Chondrocyte (in vitro differentiated cells): ENCODE data around the gene DUSP9. TPM values are rescaled to one million over a fixed set of nuclear protein-coding genes. Genes with fewer than 3 reads are reported as not detected.

Experiments
- DNase-seq: peaks from one replicate; pipeline ENCODE4 v3.0.0; 2021; ENCODE audit warnings: mixed read lengths, low spot score
- H3K27ac Mint-ChIP-seq: one replicate; pipeline ENCODE4 v1.8.0; 2021; ENCODE audit warnings: mild to moderate bottlenecking, moderate library complexity, mixed read lengths; ENCODE audit not compliant: unreplicated experiment
- H3K27me3 Mint-ChIP-seq: 2 replicates; pipeline ENCODE4 v1.8.0; 2021; ENCODE audit warnings: low read depth, mixed read lengths
- H3K36me3 Mint-ChIP-seq: 2 replicates; pipeline ENCODE4 v1.8.0; 2021; ENCODE audit warnings: low read depth, mixed read lengths
- H3K4me1 Mint-ChIP-seq: 2 replicates; pipeline ENCODE4 v1.8.0; 2021; ENCODE audit warnings: low read depth, mild to moderate bottlenecking, mixed read lengths
- H3K4me3 Mint-ChIP-seq: one replicate; pipeline ENCODE4 v1.8.0; 2021; ENCODE audit warnings: mild to moderate bottlenecking, moderate library complexity, mixed read lengths; ENCODE audit not compliant: unreplicated experiment
- H3K9me3 Mint-ChIP-seq: 2 replicates; pipeline ENCODE4 v1.8.0; 2021; ENCODE audit warnings: low read depth, mixed read lengths
- CTCF ChIP-seq: fragments of 200-600 bp; sonication (generic); IDR thresholded peaks from 2 replicates; pipeline ENCODE4 v1.5.0; 2021; ENCODE audit warnings: antibody characterized with exemption, mild to moderate bottlenecking, moderate library complexity
- total RNA-seq: library from RNA; stranded (reverse); gene quantifications from 3 replicates; pipeline ENCODE4 v1.2.1, GENCODE V29; 2021

Gene DUSP9
- total RNA-seq, 1 donor from 2014 or later, result not detected

GRCh38 chrX:153611298-153612095, 35.5 kb upstream of the DUSP9 start:
- H3K4me3 Mint-ChIP-seq, result no peak overlapping the region
- H3K9me3 Mint-ChIP-seq, result peaks cover 16% of the 10 kb centered on the region
- no peak for TF ChIP-seq CTCF
- H3K27ac Mint-ChIP-seq, result no peak overlapping the region
- H3K27me3 Mint-ChIP-seq, result peaks cover 14% of the 10 kb centered on the region
- H3K36me3 Mint-ChIP-seq, result no peaks in the 10 kb centered on the region
- peaks cover 7% of the 10 kb centered on the region for H3K4me1 Mint-ChIP-seq
- DNase-seq, result peak; percentile 51

DNA sequence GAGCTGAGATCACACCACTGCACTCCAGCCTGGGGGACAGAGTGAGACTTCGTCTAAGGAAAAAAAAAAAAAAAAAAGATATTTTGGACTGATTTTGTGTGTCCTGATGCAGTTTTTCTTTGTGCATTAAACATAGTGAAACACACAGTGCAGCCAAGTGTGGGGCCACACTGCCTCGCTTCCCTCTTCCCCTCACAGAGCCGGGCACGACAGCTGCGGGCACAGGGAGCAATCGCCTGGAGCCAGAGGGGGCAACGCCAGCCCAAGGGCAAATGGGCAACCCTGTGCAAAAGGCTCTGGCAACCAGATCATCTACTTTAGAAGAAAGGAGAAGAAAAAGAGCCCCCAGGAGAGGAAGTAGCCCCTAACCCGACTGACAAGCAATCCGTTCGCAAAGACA, 34.6 kb upstream of the DUSP9 start:
- no peak overlapping the region for H3K27ac Mint-ChIP-seq
- peaks cover 17% of the 10 kb centered on the region for H3K27me3 Mint-ChIP-seq
- DNase-seq, result peak; percentile 69
- H3K4me3 Mint-ChIP-seq, result no peak overlapping the region
- TF ChIP-seq CTCF, result no peak
- peaks cover 7% of the 10 kb centered on the region for H3K4me1 Mint-ChIP-seq
- H3K36me3 Mint-ChIP-seq, result no peaks in the 10 kb centered on the region
- peaks cover 10% of the 10 kb centered on the region for H3K9me3 Mint-ChIP-seq

DNA sequence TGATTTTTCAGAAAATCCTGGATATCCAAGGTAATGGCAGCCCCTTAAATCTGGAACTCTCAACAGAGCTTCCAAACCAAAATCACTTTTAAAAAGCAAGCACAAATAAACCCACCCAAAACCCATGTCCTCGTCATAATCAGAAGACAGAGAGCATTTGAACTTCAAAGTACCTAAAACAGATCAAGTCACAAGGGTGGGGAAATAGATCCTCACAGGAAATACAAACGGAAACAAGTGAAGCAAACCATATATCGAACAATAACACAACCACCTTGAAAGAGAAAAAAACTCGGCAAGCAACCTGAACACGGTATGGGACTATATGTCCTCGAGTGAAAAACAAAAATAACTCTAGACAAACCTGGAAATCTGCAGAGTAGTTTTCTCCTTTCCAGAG, 32.2 kb upstream of the DUSP9 start:
- H3K4me1 Mint-ChIP-seq, result peaks cover 5% of the 10 kb centered on the region
- TF ChIP-seq CTCF, result no peak
- DNase-seq, result no peak
- no peak overlapping the region for H3K27ac Mint-ChIP-seq
- H3K27me3 Mint-ChIP-seq, result peaks cover 21% of the 10 kb centered on the region
- H3K36me3 Mint-ChIP-seq, result no peaks in the 10 kb centered on the region
- H3K4me3 Mint-ChIP-seq, result no peak overlapping the region
- peaks cover 4% of the 10 kb centered on the region for H3K9me3 Mint-ChIP-seq

- Mint-ChIP-seq H3K4me1 (no peaks in the 10 kb centered on the region), H3K4me3 (no peak overlapping the region), H3K9me3 (no peaks in the 10 kb centered on the region), H3K27ac (no peak overlapping the region), H3K27me3 (peaks cover 19% of the 10 kb centered on the region), H3K36me3 (no peaks in the 10 kb centered on the region)
- no peak for TF ChIP-seq CTCF
- DNase-seq, result peak; percentile 17
These were observed 26.4 kb upstream of the DUSP9 start for GRCh38 chrX:153620576-153620975.

DNA sequence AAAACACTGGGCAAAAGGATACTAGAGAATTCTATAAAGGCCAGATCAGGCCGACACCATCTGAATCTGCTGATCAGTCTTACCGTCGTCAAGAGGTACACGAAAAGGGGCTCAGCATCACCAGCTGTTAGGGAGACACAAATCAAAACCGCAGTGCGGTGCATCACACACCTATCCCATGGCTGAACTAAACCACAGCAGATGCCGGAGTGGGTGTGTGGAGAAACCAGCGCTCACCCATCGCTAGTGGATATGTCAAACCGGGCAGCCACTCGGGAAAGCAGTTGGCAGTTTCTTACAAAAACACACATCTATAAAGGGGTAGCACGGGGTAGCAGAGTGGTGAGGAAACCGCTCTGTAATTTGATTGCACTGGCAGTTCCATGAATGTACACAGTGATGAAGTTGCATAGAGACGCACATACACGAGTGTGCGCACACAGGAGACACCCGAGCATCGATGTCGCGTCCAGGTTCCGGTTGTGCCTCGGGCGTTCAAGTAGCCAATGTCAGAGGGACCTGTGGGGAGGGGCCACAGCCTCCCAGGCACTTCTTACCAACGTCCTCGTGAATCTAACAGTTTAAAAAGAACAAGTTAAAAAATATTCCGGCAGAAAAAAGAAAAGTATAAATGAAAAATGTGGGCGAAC, 24.9 kb upstream of the DUSP9 start:
- H3K9me3 Mint-ChIP-seq, result no peaks in the 10 kb centered on the region
- no peaks in the 10 kb centered on the region for H3K36me3 Mint-ChIP-seq
- TF ChIP-seq CTCF, result no peak
- no peaks in the 10 kb centered on the region for H3K4me1 Mint-ChIP-seq
- H3K27me3 Mint-ChIP-seq, result peaks cover 19% of the 10 kb centered on the region
- H3K27ac Mint-ChIP-seq, result no peak overlapping the region
- H3K4me3 Mint-ChIP-seq, result no peak overlapping the region
- DNase-seq, result no peak
